MCF 10A (cell line): ENCODE results near the gene HNRNPA2B1. TPM values are rescaled to one million over a fixed set of nuclear protein-coding genes. Genes with fewer than 3 reads are reported as not detected.

Source experiments
- BruUV-seq: library from RNA; stranded (reverse); fragments of 400-500 nt; replicated peaks from 2 replicates; lab custom pipeline; 2021; lab: Mats Ljungman, UMichigan
- CTCF ChIA-PET: fragments of 300-600 bp; sonication (Branson Sonifier 250); formaldehyde crosslinking; extraction: SDS; loops from one replicate; lab custom pipeline; 2021; ENCODE audit warnings: antibody characterized with exemption, inconsistent platforms; lab: Yijun Ruan, JAX
- POLR2A ChIA-PET: fragments of 300-600, 350-650 bp; sonication (Branson Sonifier 250); formaldehyde crosslinking; extraction: SDS; loops from one replicate; lab custom pipeline; 2020; ENCODE audit warnings: antibody characterized with exemption, inconsistent platforms; lab: Yijun Ruan, JAX
- DNase-seq: peaks from one replicate; pipeline ENCODE4 v3.0.0-alpha.2; 2018; ENCODE audit not compliant: unreplicated experiment
- H3K27ac Mint-ChIP-seq: one replicate; pipeline ENCODE4 v1.8.0; 2022; ENCODE audit warnings: mild to moderate bottlenecking, low read depth, mixed read lengths; ENCODE audit not compliant: unreplicated experiment
- H3K27me3 Mint-ChIP-seq: one replicate; pipeline ENCODE4 v1.8.0; 2022; ENCODE audit warnings: mixed read lengths; ENCODE audit not compliant: insufficient read depth, unreplicated experiment
- H3K36me3 Mint-ChIP-seq: one replicate; pipeline ENCODE4 v1.8.0; 2022; ENCODE audit warnings: mild to moderate bottlenecking, moderate library complexity, mixed read lengths; ENCODE audit not compliant: insufficient read depth, unreplicated experiment
- H3K4me1 Mint-ChIP-seq: one replicate; pipeline ENCODE4 v1.8.0; 2022; ENCODE audit warnings: mixed read lengths; ENCODE audit not compliant: insufficient read depth, unreplicated experiment
- H3K4me3 Mint-ChIP-seq: one replicate; pipeline ENCODE4 v1.8.0; 2022; ENCODE audit warnings: mild to moderate bottlenecking, moderate library complexity, mixed read lengths; ENCODE audit not compliant: unreplicated experiment
- H3K9me3 Mint-ChIP-seq: one replicate; pipeline ENCODE4 v1.8.0; 2022; ENCODE audit warnings: mixed read lengths; ENCODE audit not compliant: unreplicated experiment
- intact Hi-C: fragments of 100-400 bp; cut with micrococcal nuclease; formaldehyde crosslinking; loops from 2 replicates; pipeline ENCODE4 v1.14.1; 2022
- total RNA-seq: library from RNA; stranded (reverse); gene quantifications from 2 replicates; pipeline ENCODE4 v1.2.3, GENCODE V29; 2022
- TF ChIP-seq, protein P1 (sequence below): fragments of 200-600 bp; IDR thresholded peaks from one replicate; pipeline ENCODE4 v1.8.0; 2022; ENCODE audit warnings: antibody characterized with exemption, mild to moderate bottlenecking; ENCODE audit not compliant: unreplicated experiment

HNRNPA2B1 gene
- total RNA-seq, 1 experiment from 2014 or later, result 646 TPM

DNA sequence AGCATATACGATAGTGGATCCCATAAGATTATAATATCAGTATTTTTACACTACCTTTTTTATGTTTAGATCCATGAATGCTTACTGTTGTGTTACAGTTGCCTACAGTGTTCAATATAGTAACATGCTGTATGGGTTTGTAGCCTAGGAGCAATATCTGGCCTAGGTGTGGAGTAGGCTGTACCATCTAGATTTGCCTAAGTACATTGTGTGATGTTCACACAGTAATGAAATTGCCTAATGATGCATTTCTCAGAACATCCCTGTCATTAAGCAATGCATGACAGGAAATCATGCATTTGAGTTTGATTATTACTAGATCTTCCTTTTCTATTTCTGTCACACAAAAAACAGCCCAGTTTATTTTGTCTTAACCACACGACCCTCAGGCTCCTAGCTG is 15.5 kb upstream of the HNRNPA2B1 start:
- H3K27ac Mint-ChIP-seq, result peak overlapping the region; percentile 70
- no peaks in the 10 kb centered on the region for H3K27me3 Mint-ChIP-seq
- TF ChIP-seq, protein P1, sequence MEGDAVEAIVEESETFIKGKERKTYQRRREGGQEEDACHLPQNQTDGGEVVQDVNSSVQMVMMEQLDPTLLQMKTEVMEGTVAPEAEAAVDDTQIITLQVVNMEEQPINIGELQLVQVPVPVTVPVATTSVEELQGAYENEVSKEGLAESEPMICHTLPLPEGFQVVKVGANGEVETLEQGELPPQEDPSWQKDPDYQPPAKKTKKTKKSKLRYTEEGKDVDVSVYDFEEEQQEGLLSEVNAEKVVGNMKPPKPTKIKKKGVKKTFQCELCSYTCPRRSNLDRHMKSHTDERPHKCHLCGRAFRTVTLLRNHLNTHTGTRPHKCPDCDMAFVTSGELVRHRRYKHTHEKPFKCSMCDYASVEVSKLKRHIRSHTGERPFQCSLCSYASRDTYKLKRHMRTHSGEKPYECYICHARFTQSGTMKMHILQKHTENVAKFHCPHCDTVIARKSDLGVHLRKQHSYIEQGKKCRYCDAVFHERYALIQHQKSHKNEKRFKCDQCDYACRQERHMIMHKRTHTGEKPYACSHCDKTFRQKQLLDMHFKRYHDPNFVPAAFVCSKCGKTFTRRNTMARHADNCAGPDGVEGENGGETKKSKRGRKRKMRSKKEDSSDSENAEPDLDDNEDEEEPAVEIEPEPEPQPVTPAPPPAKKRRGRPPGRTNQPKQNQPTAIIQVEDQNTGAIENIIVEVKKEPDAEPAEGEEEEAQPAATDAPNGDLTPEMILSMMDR, result no peak
- no peak for DNase-seq
- POLR2A ChIA-PET, result interaction anchor here (0.6 to 2.4 kb wide), 3 partner anchors 14 to 275 kb away, joined by 3 to 11 read pairs (median 3); partner anchors contain the start of gene CBX3
- H3K4me1 Mint-ChIP-seq, result peaks cover 7% of the 10 kb centered on the region
- H3K9me3 Mint-ChIP-seq, result no peaks in the 10 kb centered on the region
- intact Hi-C loops, result no loop called here
- peaks cover 23% of the 10 kb centered on the region for H3K36me3 Mint-ChIP-seq
- H3K4me3 Mint-ChIP-seq, result no peak overlapping the region
- CTCF ChIA-PET, result no interaction called here
- BruUV-seq, result no TSS peak

DNA sequence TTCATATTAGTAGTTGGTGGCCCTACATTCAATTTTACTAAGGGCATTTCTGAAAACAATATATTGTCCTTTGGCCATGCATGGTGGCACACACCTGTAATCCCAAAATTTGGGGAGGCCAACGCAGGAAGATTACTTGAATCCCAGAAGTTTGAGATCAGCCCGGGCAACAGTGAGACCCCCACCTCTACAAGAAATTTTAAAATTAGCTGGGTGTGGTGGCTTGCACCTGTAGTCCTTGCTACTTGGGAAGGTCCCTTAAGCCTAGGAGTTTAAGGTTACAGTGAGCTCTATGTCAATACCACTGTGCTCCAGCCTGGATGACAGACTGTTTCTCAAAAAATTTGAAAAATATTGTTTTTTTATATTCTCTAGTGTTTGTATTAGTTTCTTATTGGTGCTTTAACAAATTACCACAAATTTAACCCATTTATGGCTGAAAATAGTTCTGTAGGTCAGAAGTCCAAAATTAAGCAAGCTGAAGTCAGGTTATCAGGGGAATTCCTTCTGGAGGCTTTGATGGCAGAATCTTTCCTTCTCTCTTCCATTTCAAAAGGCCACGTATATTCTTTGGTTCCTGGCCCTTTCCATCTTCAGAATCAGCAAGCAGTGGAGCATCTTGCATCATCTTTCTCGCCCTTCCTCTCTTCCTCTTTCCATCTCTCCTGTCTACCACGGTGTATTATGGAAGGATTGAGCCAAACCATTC is 13.4 kb upstream of the HNRNPA2B1 start:
- H3K9me3 Mint-ChIP-seq, result no peaks in the 10 kb centered on the region
- H3K36me3 Mint-ChIP-seq, result peaks cover 43% of the 10 kb centered on the region
- H3K4me3 Mint-ChIP-seq, result no peak overlapping the region
- DNase-seq, result no peak
- ChIA-PET POLR2A (interaction anchor here (0.6 to 2.7 kb wide), 3 partner anchors 9 to 97 kb away, joined by 3 to 13 read pairs (median 5); partner anchors contain the start of genes CBX3 and HNRNPA2B1), CTCF (interaction anchor here (0.7 to 1.1 kb wide), 2 partner anchors 14 to 150 kb away, joined by 3 to 5 read pairs; no protein-coding TSS in a partner anchor)
- H3K4me1 Mint-ChIP-seq, result peaks cover 7% of the 10 kb centered on the region
- intact Hi-C loops, result no loop called here
- H3K27ac Mint-ChIP-seq, result no peak overlapping the region
- BruUV-seq, result no TSS peak
- no peaks in the 10 kb centered on the region for H3K27me3 Mint-ChIP-seq
- TF ChIP-seq, protein P1, result no peak

DNA sequence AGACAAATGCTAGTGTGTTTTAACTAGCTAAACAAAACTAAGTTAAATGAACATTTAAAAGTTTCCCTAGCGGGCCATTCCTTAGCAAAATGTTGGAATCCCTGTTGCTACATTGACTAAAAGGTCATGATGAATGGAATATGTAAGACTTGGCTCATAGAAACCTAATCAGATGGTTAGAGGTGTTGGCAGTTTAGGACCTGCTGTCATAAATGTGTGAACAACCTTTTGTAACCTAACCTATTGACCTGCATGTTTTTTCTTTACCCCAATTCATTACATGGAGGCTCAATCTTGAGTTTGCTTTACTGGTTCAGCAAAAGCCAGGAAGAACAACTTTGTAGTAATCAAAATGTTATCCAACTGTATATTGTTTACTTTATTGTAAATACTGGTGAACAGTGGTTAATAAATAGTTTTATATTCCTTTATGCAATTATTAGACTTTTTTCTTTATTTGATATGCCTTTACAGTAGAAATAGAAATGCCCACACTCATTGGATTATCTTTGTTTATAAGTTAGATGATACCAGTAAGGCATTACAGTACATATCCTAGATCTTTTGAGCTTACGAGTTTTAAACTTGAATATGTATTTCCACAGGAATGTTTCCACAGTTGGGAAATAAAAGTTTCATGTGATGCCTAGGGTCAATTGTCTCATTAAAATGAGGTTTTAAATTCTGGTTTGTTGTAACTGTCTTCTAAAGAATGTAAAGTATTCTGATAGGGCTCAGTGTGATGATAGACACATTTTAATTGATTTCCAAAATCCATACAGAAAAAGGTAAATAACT is 12.6 kb upstream of the HNRNPA2B1 start:
- TF ChIP-seq, protein P1, result no peak
- peaks cover 7% of the 10 kb centered on the region for H3K4me1 Mint-ChIP-seq
- no peak for DNase-seq
- POLR2A ChIA-PET, result interaction anchor here (1.0 to 2.7 kb wide), 3 partner anchors 8 to 12 kb away, joined by 5 to 13 read pairs (median 6); partner anchors contain the start of genes CBX3 and HNRNPA2B1
- CTCF ChIA-PET, result no interaction called here
- BruUV-seq, result TSS peak; percentile 44
- no peaks in the 10 kb centered on the region for H3K27me3 Mint-ChIP-seq
- H3K27ac Mint-ChIP-seq, result no peak overlapping the region
- no peak overlapping the region for H3K4me3 Mint-ChIP-seq
- intact Hi-C loops, result no loop called here
- H3K36me3 Mint-ChIP-seq, result peaks cover 50% of the 10 kb centered on the region
- H3K9me3 Mint-ChIP-seq, result no peaks in the 10 kb centered on the region

DNA sequence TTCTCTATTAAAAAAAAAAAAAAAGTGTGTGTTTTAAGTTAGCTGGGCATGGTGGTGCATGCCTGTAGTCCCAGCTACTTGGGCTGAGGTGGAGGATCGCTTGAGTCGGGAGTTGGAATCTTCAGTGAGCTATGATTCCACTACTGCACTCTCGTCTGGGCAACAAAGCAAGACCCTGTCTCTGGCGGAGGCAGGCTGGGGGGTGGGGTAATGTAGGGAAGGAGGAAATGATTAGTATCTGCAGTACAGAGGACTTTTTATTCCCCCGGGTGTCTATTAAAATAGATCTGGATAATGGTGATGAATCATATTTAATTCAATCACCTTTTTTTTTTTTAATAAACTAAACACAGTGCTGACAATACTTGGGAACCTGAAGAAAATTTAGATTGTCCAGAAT is 7.5 kb upstream of the HNRNPA2B1 start:
- no peak overlapping the region for H3K4me3 Mint-ChIP-seq
- BruUV-seq, result no TSS peak
- no peaks in the 10 kb centered on the region for H3K27me3 Mint-ChIP-seq
- CTCF ChIA-PET, result interaction anchor here (0.6 to 1.1 kb wide), 2 partner anchors 9 to 279 kb away, joined by 3 read pairs; no protein-coding TSS in a partner anchor
- DNase-seq, result no peak
- POLR2A ChIA-PET, result interaction anchor here (1.0 kb wide), 2 partner anchors 8 to 9 kb away, joined by 3 read pairs; no protein-coding TSS in a partner anchor
- H3K9me3 Mint-ChIP-seq, result no peaks in the 10 kb centered on the region
- peaks cover 92% of the 10 kb centered on the region for H3K36me3 Mint-ChIP-seq
- H3K27ac Mint-ChIP-seq, result no peak overlapping the region
- peaks cover 32% of the 10 kb centered on the region for H3K4me1 Mint-ChIP-seq
- TF ChIP-seq, protein P1, result no peak
- intact Hi-C loops, result no loop called here
